HepG2 (cell line): Measurements from ENCODE around the gene AGFG1. TPM values are rescaled to one million over a fixed set of nuclear protein-coding genes. Genes with fewer than 3 reads are reported as not detected.

Experiments used
- CBFB ChIP-seq: sonication (generic); formaldehyde crosslinking; IDR thresholded peaks from 2 replicates; pipeline ENCODE4 v1.4.0; 2020; ENCODE audit warnings: missing genetic modification reagents
- CHD2 ChIP-seq: IDR thresholded peaks from 2 replicates; pipeline ENCODE4 v1.6.1; 2011; ENCODE audit warnings: low read depth, low read length, improper control_type of control experiment
- FOXM1 ChIP-seq: sonication (generic); formaldehyde crosslinking; IDR thresholded peaks from 2 replicates; pipeline ENCODE4 v1.5.0; 2020; ENCODE audit warnings: missing genetic modification reagents
- FOXO1 ChIP-seq: sonication (generic); formaldehyde crosslinking; IDR thresholded peaks from 2 replicates; pipeline ENCODE4 v1.4.0; 2020; ENCODE audit warnings: missing genetic modification reagents
- KLF11 ChIP-seq: IDR thresholded peaks from 2 replicates; pipeline ENCODE4 v1.6.1; 2016; ENCODE audit warnings: missing compliant biosample characterization
- KLF15 ChIP-seq: sonication (generic); formaldehyde crosslinking; IDR thresholded peaks from 2 replicates; pipeline ENCODE4 v1.8.1; 2023; ENCODE audit warnings: borderline replicate concordance, mild to moderate bottlenecking, inconsistent platforms, missing genetic modification reagents, mixed read lengths
- KMT2B ChIP-seq: IDR thresholded peaks from 2 replicates; pipeline ENCODE4 v1.6.1; 2016; ENCODE audit warnings: missing genetic modification reagents, missing compliant biosample characterization
- LCORL ChIP-seq, 2 experiments: fragments of 450-650 bp in 1 of 2; sonication (generic) in 1 of 2; formaldehyde crosslinking in 1 of 2; IDR thresholded peaks; 2 replicates each; pipeline versions ENCODE4 v1.5.0 to v1.6.1; 2017 to 2020; ENCODE audit warnings: antibody characterized with exemption in 1 of 2, missing genetic modification reagents in 1 of 2
- MXD3 ChIP-seq: IDR thresholded peaks from 2 replicates; pipeline ENCODE4 v1.6.1; 2016; ENCODE audit warnings: mild to moderate bottlenecking, missing biosample characterization, missing genetic modification reagents
- MXI1 ChIP-seq: IDR thresholded peaks from 3 replicates; pipeline ENCODE4 v1.6.1; 2012; ENCODE audit warnings: low read depth, low read length, inconsistent platforms, borderline replicate concordance
- MYC ChIP-seq: sonication (generic); formaldehyde crosslinking; IDR thresholded peaks from 2 replicates; pipeline ENCODE4 v1.9.0; 2021; ENCODE audit warnings: missing genetic modification reagents, borderline replicate concordance
- NFIC ChIP-seq: IDR thresholded peaks from 2 replicates; pipeline ENCODE4 v1.6.1; 2012; ENCODE audit warnings: mild to moderate bottlenecking, low read length, inconsistent platforms
- PHB2 ChIP-seq: fragments of 450-650 bp; IDR thresholded peaks from 2 replicates; pipeline ENCODE4 v1.6.1; 2018; ENCODE audit not compliant: partially characterized antibody
- POLR2G ChIP-seq: fragments of 200-400 bp; formaldehyde crosslinking; IDR thresholded peaks from 2 replicates; pipeline ENCODE4 v1.6.1; 2018; ENCODE audit warnings: mild to moderate bottlenecking, low read depth, low read length, moderate library complexity
- RARG ChIP-seq: sonication (generic); formaldehyde crosslinking; IDR thresholded peaks from 2 replicates; pipeline ENCODE4 v1.4.0; 2020; ENCODE audit warnings: low read depth, mild to moderate bottlenecking, missing genetic modification reagents
- SMAD1 ChIP-seq: sonication (generic); formaldehyde crosslinking; IDR thresholded peaks from 2 replicates; pipeline ENCODE4 v1.4.0; 2020; ENCODE audit warnings: missing genetic modification reagents, low read depth, mild to moderate bottlenecking, borderline replicate concordance
- TEAD2 ChIP-seq: sonication (generic); formaldehyde crosslinking; IDR thresholded peaks from 2 replicates; pipeline ENCODE4 v1.9.0; 2021; ENCODE audit warnings: missing genetic modification reagents
- TIGD3 ChIP-seq: sonication (generic); formaldehyde crosslinking; IDR thresholded peaks from 2 replicates; pipeline ENCODE4 v1.5.1; 2020; ENCODE audit warnings: mild to moderate bottlenecking, missing genetic modification reagents, borderline replicate concordance
- TOE1 ChIP-seq: sonication (generic); formaldehyde crosslinking; IDR thresholded peaks from 2 replicates; pipeline ENCODE4 v1.4.0; 2020; ENCODE audit warnings: mild to moderate bottlenecking, missing genetic modification reagents
- ZKSCAN8 ChIP-seq: IDR thresholded peaks from 2 replicates; pipeline ENCODE4 v1.6.1; 2016; ENCODE audit warnings: borderline replicate concordance, missing genetic modification reagents, missing compliant biosample characterization
- ZNF180 ChIP-seq: sonication (generic); formaldehyde crosslinking; IDR thresholded peaks from 2 replicates; pipeline ENCODE4 v1.4.0; 2020; ENCODE audit warnings: low read depth, missing genetic modification reagents, borderline replicate concordance
- ZNF30 ChIP-seq: sonication (generic); formaldehyde crosslinking; IDR thresholded peaks from 2 replicates; pipeline ENCODE4 v1.5.0; 2020; ENCODE audit warnings: mild to moderate bottlenecking, missing genetic modification reagents
- ZNF367 ChIP-seq: sonication (generic); formaldehyde crosslinking; IDR thresholded peaks from 2 replicates; pipeline ENCODE4 v1.4.0; 2020; ENCODE audit warnings: missing genetic modification reagents, borderline replicate concordance
- ZNF441 ChIP-seq: sonication (generic); formaldehyde crosslinking; IDR thresholded peaks from 2 replicates; pipeline ENCODE4 v1.7.0; 2021; ENCODE audit warnings: missing genetic modification reagents, borderline replicate concordance
- ZNF883 ChIP-seq: sonication (generic); formaldehyde crosslinking; IDR thresholded peaks from 2 replicates; pipeline ENCODE4 v1.5.1; 2020; ENCODE audit warnings: mild to moderate bottlenecking, missing genetic modification reagents; ENCODE audit errors: not compliant biosample characterization
- polyA plus RNA-seq, 8 experiments: library from polyadenylated mRNA; depleted of rRNA in 3 of 8; stranded (reverse) in 7 of 8; unstranded in 1 of 8; fragments of >200 nt; fragmentation: Illumina TruSeq in 4 of 8; extraction: Trizol in 4 of 8; gene quantifications; 2 replicates each; pipeline versions ENCODE4 v1.2.1 to v1.2.3, GENCODE V29; 2011 to 2016; ENCODE audit warnings: low read depth in 4 of 8, missing spikeins in 1 of 8, mixed read lengths in 1 of 8; ENCODE audit not compliant: insufficient read depth in 1 of 8
- total RNA-seq, 5 experiments: library from RNA; depleted of rRNA; stranded (reverse); fragments of >200 nt; fragmentation: Illumina TruSeq; extraction: Trizol; gene quantifications; 2 replicates each; pipeline ENCODE4 v1.2.3, GENCODE V29; 2016; ENCODE audit warnings: low read depth in 1 of 5
- TF ChIP-seq, protein P1 (sequence below): sonication (generic); formaldehyde crosslinking; IDR thresholded peaks from 2 replicates; pipeline ENCODE4 v1.5.0; 2020; ENCODE audit warnings: mild to moderate bottlenecking, missing genetic modification reagents, borderline replicate concordance
- TF ChIP-seq, protein P2 (sequence below): sonication (generic); formaldehyde crosslinking; IDR thresholded peaks from 2 replicates; pipeline ENCODE4 v1.4.0; 2020; ENCODE audit warnings: mild to moderate bottlenecking, missing genetic modification reagents

Gene AGFG1
- total and polyA plus RNA-seq, 2 of the 13 experiments (the other 11 are each of a cell fraction or from before 2014, with no cell fraction given): 145 to 168 TPM

DNA sequence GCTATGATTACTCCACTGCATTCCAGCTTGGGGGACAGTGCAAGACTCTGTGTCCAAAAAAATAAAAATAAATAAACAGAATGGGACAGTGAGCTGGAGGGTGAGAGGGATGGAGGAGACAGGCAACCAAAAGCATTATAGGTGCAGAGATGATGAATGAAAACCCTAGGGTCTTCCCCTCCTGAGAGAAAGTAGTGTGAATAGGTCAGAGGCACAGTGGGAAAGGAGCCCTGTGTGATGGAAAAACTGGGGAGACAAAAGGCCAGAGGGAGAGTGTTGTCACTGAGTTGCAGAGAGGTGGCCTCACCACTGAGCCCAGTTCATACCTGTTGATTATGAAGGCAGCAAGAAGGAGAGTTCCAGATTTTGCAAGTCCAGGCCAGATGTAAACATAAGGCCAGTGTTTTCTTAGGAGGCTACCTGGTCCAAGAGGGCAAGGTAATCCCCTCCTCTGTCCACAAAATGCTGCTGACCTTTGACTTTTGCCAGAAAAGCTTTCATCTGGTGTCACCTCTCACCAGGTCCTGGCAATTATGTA is 17.6 kb upstream of the AGFG1 start (continued):
- TF ChIP-seq, protein P1, sequence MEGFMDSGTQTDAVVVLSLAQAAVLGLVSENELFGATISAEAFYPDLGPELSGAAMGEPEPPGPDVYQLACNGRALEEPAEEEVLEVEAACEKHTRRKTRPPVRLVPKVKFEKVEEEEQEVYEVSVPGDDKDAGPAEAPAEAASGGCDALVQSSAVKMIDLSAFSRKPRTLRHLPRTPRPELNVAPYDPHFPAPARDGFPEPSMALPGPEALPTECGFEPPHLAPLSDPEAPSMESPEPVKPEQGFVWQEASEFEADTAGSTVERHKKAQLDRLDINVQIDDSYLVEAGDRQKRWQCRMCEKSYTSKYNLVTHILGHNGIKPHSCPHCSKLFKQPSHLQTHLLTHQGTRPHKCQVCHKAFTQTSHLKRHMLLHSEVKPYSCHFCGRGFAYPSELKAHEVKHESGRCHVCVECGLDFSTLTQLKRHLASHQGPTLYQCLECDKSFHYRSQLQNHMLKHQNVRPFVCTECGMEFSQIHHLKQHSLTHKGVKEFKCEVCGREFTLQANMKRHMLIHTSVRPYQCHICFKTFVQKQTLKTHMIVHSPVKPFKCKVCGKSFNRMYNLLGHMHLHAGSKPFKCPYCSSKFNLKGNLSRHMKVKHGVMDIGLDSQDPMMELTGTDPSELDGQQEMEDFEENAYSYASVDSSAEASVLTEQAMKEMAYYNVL (CRISPR knock-in tag): peak; percentile 38; the same call in 1 of the 2 replicates
- TF ChIP-seq ZNF30 (CRISPR knock-in tag): no peak
- TF ChIP-seq SMAD1 (CRISPR knock-in tag): no peak
- TF ChIP-seq, protein P2, sequence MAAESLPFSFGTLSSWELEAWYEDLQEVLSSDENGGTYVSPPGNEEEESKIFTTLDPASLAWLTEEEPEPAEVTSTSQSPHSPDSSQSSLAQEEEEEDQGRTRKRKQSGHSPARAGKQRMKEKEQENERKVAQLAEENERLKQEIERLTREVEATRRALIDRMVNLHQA (CRISPR knock-in tag): no peak
- TF ChIP-seq KMT2B (CRISPR knock-in tag): no peak
- no peak for TF ChIP-seq TEAD2 (CRISPR knock-in tag)
- 0 out of 2 replicates have a peak, but pooled peaks have one; percentile 36 for TF ChIP-seq TOE1 (CRISPR knock-in tag)
- TF ChIP-seq ZNF180: no peak
- TF ChIP-seq ZNF441: 0 out of 2 replicates have a peak, but pooled peaks have one; percentile 35
- no peak; the same call in 1 of the 2 replicates for TF ChIP-seq LCORL (IDR thresholded peaks at IDR 0.05)
- 0 out of 2 replicates have a peak, but pooled peaks have one; percentile 45 for TF ChIP-seq LCORL (CRISPR knock-in tag; IDR thresholded peaks at IDR 0.05)
- no peak for TF ChIP-seq CHD2
- TF ChIP-seq ZNF367 (CRISPR knock-in tag): no peak
- TF ChIP-seq MXD3: no peak
- TF ChIP-seq NFIC: peak; percentile 94
- TF ChIP-seq KLF11 (CRISPR knock-in tag): no peak
- TF ChIP-seq MYC (CRISPR knock-in tag): no peak
- TF ChIP-seq MXI1: no peak
- no peak for TF ChIP-seq ZNF883 (CRISPR knock-in tag)
- no peak for TF ChIP-seq PHB2
- TF ChIP-seq KLF15 (CRISPR knock-in tag): no peak
- no peak for TF ChIP-seq FOXM1 (CRISPR knock-in tag)
- TF ChIP-seq CBFB (CRISPR knock-in tag): peak; percentile 71; the same call in 1 of the 2 replicates
- TF ChIP-seq ZKSCAN8 (CRISPR knock-in tag): peak; percentile 92; the same call in 1 of the 2 replicates
- TF ChIP-seq RARG (CRISPR knock-in tag): no peak
- TF ChIP-seq TIGD3: no peak
- TF ChIP-seq FOXO1 (CRISPR knock-in tag): peak; percentile 95
- TF ChIP-seq POLR2G: 0 out of 2 replicates have a peak, but pooled peaks have one; percentile 31
